ENCODE results near the gene CEP55. TPM values are rescaled to one million over a fixed set of nuclear protein-coding genes. Genes with fewer than 3 reads are reported as not detected.

CEP55 gene
- total RNA-seq, 2 donors from 2014 or later = 0.24 to 1.8 TPM

DNA sequence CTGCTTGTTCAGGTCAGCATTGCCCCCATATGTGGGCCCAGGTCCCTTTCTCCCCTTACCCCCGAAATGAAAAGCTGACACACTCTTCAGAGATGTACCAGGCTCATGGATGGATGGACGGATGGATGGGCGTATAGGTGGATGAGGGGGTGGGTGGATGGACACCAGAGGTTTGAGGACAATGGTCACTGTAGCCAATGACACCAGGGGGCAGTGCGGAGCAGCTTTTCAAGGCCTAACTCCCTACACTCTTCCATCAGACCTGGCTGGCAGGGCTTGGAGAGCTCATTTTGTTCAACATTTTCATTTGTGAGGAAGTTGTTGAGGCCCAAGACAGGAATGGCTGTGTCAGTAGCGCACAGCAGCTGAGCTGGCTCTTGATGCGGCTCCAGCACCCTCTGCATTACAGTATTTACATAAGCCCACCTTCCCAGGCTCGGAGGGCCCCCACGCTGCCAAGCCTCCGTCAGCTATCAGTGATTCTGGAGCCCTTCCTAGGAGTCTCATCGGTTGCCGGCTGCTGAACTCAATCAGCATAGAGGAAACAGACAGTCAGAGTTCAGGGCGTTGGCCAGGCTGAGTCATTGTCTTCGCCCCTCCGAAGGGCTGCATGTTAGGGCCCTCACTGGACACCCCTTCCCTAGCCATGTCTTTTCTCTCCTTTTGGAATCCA, 58.5 kb downstream of the CEP55 start:
- Histone ChIP-seq H3K36me3 (no peaks in the 10 kb centered on the region), H3K27ac (no peak overlapping the region)

GRCh38 chr10:93559490-93559889, 63.1 kb downstream of the CEP55 start:
- Histone ChIP-seq H3K4me3 (no peak overlapping the region), H3K36me3 (no peaks in the 10 kb centered on the region), H3K9me3 (no peaks in the 10 kb centered on the region), H3K27ac (no peak overlapping the region), H3K27me3 (no peaks in the 10 kb centered on the region), H3K4me1 (no peaks in the 10 kb centered on the region)
- TF ChIP-seq, protein P1, sequence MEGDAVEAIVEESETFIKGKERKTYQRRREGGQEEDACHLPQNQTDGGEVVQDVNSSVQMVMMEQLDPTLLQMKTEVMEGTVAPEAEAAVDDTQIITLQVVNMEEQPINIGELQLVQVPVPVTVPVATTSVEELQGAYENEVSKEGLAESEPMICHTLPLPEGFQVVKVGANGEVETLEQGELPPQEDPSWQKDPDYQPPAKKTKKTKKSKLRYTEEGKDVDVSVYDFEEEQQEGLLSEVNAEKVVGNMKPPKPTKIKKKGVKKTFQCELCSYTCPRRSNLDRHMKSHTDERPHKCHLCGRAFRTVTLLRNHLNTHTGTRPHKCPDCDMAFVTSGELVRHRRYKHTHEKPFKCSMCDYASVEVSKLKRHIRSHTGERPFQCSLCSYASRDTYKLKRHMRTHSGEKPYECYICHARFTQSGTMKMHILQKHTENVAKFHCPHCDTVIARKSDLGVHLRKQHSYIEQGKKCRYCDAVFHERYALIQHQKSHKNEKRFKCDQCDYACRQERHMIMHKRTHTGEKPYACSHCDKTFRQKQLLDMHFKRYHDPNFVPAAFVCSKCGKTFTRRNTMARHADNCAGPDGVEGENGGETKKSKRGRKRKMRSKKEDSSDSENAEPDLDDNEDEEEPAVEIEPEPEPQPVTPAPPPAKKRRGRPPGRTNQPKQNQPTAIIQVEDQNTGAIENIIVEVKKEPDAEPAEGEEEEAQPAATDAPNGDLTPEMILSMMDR (IDR thresholded peaks at IDR 0.05) = no peak
- no peak for DNase-seq (ENCODE audit: low spot score)

More for the DNA sequence above, 58.5 kb downstream of the CEP55 start:
- Histone ChIP-seq H3K4me3 (no peak overlapping the region), H3K9me3 (no peaks in the 10 kb centered on the region), H3K4me1 (no peaks in the 10 kb centered on the region), H3K27me3 (no peaks in the 10 kb centered on the region)
- TF ChIP-seq, protein P1 (IDR thresholded peaks at IDR 0.05) = peak; percentile 24 to 75
- DNase-seq (ENCODE audit: low spot score) = peak; percentile 80

DNA sequence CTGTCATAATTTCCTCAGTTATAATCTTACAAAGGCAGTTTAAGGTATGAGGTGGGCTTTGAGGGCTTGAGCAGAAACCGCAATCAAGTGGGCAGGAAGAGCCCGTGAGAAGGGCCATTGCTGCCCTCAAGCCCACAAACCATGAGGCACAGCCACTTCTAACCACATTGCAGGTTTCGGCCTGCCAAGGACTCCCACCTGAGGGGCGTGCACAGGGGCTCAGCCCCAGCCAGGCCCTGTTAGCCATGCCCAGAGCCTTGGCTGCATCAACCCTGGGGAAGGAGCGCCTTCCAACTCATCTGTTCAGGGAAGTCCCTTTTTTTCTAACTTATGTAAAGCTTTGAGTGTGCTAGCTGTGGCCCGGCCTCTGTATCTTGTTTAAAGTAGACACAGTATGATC, 64.1 kb downstream of the CEP55 start:
- Histone ChIP-seq H3K9me3 (no peaks in the 10 kb centered on the region), H3K4me1 (no peaks in the 10 kb centered on the region), H3K27me3 (no peaks in the 10 kb centered on the region), H3K4me3 (no peak overlapping the region), H3K36me3 (no peaks in the 10 kb centered on the region), H3K27ac (no peak overlapping the region)
- TF ChIP-seq, protein P1 (IDR thresholded peaks at IDR 0.05) = no peak
- DNase-seq (ENCODE audit: low spot score) = no peak

DNA sequence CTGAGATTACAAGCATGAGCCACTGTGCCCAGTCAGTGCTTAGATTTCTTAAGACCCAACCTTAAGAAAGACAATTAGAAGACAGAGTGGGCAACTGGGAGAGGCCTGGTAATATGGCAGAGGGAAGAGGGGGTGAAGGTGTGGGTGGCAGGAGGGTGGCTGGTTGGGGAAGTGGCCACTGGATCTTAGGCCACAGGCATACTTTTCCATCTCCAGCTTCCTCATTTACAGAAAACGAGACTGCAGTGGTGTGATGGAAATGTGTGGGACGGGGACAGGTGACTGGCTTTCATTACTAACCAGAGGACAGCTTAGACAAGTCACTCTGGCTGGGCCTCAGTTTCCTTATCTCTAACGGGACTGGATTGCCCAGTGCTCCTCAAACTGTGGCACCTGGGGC, 69.0 kb downstream of the CEP55 start:
- DNase-seq (ENCODE audit: low spot score) = no peak
- peaks cover 3 to 14% of the 10 kb centered on the region in 2 donors for H3K27me3 ChIP-seq

GRCh38 chr10:93566435-93567276, 70.2 kb downstream of the CEP55 start, which contains the start of gene FFAR4:
FFAR4 (plus strand) TSS chr10:93566665; CDS start chr10:93566721, 56 bp downstream.
- TF ChIP-seq, protein P1 (IDR thresholded peaks at IDR 0.05) = no peak
- Histone ChIP-seq H3K4me1 (peaks cover 0 to 12% of the 10 kb centered on the region in 2 donors), H3K27ac (no peak within 1 kb of the TSS), H3K36me3 (no peaks in the 10 kb centered on the region), H3K9me3 (no peaks in the 10 kb centered on the region), H3K27me3 (peaks cover 3 to 14% of the 10 kb centered on the region in 2 donors), H3K4me3 (peak within 1 kb of the TSS in 1 of 2 donors; percentile 42)
- no peak for DNase-seq (ENCODE audit: low spot score)

More for the DNA sequence above, 69.0 kb downstream of the CEP55 start:
- no peak overlapping the region for H3K27ac ChIP-seq
- TF ChIP-seq, protein P1 (IDR thresholded peaks at IDR 0.05) = no peak
- no peaks in the 10 kb centered on the region for H3K9me3 ChIP-seq
- no peaks in the 10 kb centered on the region for H3K36me3 ChIP-seq
- H3K4me3 ChIP-seq = no peak overlapping the region
- peaks cover 0 to 12% of the 10 kb centered on the region in 2 donors for H3K4me1 ChIP-seq
